Left renal pelvis (tissue), 4 donors: Measurements from ENCODE around the gene AKT2. TPM values are rescaled to one million over a fixed set of nuclear protein-coding genes. Genes with fewer than 3 reads are reported as not detected.

Experiments used
- DNase-seq, 4 donors: peaks; one replicate each; pipeline ENCODE4 v3.0.0-alpha.2; 2013; ENCODE audit warnings: low read depth in 4 of 4, low spot score in 3 of 4
- polyA plus RNA-seq, 4 donors: library from polyadenylated mRNA; unstranded; fragments of 120-200 nt; gene quantifications; one replicate each; pipeline ENCODE4 v1.2.1, GENCODE V29; 2013; ENCODE audit not compliant: insufficient read length in 4 of 4

AKT2 gene
- polyA plus RNA-seq, 4 donors, result 139 to 203 (median 168) TPM

DNA sequence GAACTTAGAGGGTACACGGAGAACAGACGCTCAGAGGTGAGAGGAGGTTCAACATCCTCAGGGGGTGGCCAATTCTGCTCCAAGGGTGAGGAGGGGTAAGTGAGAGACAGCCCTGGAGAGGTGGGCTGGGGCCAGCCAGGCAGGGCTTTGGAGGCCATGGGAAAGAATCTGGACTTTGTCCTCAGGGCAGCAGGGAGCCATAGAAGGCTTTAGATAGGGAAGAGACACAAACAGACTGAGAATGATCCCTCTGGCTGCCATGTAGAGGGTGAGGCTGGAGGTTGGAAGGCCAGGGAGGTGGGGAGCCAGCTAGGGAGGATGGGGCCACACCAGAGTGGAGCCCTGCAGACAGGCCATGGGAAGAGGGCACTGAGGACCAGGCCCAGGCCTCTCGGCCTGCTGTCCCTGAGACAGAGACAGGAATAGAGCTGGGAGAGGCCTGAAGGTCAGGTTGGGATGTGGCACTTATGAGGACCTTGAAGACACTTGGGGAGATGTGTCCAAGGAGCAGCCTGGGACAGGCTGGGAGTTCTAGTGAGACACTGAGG is 29.5 kb downstream of the AKT2 start:
- no peak for DNase-seq

DNA sequence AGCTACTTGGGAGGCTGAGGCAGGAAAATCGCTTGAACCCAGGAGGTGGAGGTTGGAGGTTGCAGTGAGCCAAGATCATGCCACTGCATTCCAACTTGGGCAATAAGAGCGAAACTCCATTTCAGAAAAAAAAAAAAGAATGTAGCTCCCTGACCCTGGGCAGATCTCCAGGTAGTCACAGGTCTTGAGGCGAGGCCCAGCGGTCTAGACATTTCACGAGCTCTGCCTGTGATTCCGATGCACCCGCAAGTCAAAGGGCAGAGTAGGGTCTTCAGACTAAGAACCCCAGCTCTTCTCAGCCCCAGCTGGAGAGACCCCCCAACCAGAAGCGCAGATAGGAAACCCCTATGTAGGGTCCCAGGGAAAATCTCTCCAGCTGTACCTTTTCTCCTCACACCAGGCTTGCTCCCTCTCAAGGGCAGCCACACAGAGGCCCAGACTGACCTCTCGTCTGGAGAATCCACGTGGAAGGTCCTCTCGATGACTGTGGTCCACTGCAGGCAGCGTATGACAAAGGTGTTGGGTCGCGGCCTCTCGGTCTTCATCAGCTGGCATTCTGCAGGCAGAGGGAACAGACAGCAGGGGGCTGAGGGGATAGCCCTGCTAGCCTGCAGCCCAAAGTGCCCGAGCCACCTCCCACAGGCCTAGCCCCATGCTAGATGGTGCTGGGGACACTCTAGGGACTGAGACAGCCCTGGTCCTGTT is 30.3 kb downstream of the AKT2 start:
- DNase-seq, result no peak

DNA sequence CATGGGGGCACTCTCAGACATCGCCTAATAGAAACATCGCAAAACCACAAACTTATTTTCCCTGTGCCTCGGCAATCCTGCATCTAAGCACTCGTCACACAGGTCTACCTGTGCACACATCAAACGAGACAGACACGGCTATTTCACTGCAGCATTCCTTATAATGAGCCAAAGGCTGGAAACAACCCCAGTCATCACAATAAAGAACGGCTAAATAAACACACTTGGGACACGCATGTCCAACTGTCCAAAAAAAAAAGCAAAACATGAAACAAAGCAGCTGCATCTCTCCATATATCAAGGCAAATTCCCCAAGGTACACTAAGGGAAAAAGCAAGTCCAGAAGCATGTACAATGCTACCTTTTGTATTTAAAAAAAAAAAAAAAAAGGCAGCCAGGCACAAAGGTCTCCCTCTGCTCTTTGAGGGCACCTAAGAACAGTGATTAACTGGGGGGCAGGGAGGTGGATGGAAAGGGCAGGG is 31.5 kb downstream of the AKT2 start:
- DNase-seq, result no peak

- DNase-seq, result no peak
These were observed 32.8 kb downstream of the AKT2 start for GRCh38 chr19:40252395-40252794.

- no peak for DNase-seq
These were observed 33.2 kb downstream of the AKT2 start for GRCh38 chr19:40251991-40252390.

DNA sequence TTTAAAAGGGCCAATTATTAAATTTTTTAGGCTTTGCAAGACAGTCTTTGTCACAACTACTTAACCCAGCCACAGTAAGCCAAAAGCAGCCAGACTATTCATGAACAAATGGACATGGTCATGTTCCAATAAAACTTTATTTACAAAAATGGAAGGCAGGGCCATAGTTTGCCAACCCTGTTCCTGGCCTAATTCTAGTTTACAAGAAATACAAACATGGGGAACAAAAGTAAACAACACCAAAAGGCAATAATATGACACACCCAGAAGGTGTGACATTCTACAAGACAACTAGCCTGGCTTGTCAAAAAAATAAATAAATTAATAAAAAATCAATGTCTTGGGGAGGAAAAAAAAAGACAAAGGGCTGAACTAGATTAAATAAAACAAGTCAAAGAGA is 33.9 kb downstream of the AKT2 start:
- no peak for DNase-seq

DNA sequence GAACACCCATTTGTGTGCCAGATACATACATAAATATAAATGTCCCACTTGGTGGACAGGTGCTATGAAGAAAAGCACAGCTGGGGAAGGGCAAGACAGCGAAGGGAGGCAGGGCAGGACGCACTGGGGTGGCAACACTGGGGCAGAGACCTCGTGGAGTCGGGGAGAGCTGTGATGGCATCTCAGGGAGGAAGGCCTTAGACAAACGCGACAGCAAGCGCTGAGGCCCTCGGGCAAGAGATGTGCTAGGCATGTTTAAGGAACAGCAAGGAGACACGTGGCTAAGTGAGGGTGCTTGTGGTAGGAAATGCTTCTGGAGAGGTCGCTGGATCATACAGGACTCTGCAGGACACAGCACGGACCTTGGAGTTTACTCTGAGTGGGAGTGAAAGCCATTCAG is 35.4 kb downstream of the AKT2 start:
- no peak for DNase-seq

DNA sequence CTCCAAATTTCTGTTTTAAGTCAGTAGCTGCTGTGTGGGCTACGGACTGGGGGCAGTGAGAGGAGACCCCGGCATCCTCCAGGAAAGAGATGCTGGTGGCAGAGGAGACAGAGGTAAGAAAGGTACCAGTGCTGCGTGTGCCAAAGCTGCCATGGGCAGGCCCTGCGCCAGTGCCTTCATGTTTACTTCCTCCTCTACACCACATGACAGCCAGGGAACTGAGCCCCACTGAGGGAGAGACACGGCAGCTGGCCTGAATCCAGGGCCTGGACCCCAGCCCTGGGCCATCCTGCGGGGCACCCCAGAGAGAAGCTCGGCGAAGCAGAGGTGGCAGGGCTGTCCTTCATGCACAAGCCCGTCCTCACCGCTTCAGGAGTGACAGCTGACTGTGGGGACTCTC is 35.9 kb downstream of the AKT2 start:
- no peak for DNase-seq

DNA sequence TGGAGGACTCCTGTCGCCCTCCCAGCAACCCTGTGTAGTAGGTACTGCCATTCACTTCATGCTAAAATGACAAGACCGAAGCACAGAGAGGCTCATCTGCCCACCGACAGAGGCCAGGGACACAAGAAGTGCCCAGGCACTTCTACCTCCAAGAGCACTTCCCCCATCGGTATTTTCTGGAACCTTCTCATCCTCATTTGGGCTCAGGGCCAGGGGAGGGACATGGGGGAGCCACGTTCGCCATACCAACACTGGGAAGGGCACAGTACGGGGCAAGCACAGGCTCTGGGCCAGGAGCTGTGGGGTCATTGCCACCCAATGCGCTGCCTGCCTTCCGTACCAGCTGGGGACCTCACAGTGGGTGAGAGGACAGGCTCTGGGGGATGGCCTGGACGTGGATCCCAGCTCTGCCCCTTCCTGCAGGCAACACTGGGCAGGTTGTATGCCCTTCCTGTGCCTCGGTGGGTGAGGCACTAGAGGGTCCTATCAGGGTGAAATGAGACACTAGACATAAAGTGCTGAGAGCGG is 37.3 kb downstream of the AKT2 start:
- no peak for DNase-seq

GRCh38 chr19:40247178-40247577 is 38.0 kb downstream of the AKT2 start:
- DNase-seq, result no peak

DNA sequence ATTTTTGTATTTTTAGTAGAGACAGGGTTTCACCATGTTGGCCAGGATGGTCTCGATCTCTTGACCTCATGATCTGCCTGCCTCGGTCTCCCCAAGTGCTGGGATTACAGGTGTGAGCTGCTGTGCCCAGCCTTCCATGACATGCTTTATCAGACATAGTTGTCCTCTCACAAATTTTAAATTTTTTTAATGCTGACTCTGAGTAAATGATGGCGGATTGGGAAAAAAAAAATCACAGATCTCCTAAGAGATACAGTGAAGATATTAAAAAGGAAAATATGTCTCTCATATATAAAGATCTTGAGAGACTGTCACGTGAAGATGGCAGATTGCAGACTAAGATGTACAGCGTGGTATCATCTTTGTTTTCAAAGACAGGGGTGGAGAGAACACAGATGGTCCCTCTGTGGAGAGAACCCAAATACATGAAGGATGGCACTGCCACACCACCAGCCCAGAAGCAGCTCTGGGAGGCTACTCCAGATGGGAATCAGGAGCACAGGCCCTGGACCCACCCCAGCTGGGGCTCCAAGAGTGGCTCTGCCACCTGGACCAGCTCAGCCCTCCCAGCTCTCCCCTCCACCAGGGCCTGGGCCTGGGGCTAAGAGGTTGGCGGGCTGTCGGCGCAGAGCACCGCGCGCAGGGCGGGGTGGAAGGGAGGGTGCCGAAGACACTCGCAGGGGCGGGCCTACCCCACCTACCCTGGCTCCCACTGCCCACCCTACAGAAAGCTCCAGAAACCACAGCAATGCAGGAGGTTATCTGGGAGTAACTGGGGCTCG is 38.7 kb downstream of the AKT2 start:
- no peak for DNase-seq

- DNase-seq, result no peak
These were observed 39.5 kb downstream of the AKT2 start for GRCh38 chr19:40245506-40246128.

- no peak for DNase-seq
These were observed 40.4 kb downstream of the AKT2 start for GRCh38 chr19:40244579-40245317.

- DNase-seq, result no peak
These were observed 42.0 kb downstream of the AKT2 start for GRCh38 chr19:40243181-40243580.

GRCh38 chr19:40242480-40242879 is 42.7 kb downstream of the AKT2 start:
- DNase-seq, result no peak

- DNase-seq, result no peak
These were observed 43.2 kb downstream of the AKT2 start for GRCh38 chr19:40241809-40242384.

- DNase-seq, result no peak
These were observed 43.9 kb downstream of the AKT2 start for GRCh38 chr19:40241125-40241808.

DNA sequence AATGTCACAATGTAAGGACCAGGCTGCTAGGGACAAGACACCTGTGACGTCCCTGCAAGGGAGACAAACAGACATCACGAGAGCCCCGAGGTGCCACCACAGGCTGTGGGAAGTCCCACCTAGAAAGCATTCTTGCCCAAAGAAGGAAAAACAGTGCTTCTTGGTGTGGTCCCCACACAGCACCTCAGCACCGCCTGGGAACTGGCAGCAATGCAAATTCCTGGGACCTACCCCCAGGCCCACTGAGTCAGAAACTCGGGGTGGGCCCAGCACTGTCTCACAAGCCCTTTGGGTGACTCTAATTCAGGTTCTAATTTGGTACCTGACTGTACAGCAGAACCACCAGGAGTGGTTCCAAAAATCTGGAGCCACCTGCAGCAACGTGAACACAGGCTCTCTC is 44.8 kb downstream of the AKT2 start:
- no peak for DNase-seq

GRCh38 chr19:40239415-40240226 is 45.5 kb downstream of the AKT2 start:
- no peak for DNase-seq
